Amygdala (tissue), 56 donors: ENCODE results near the gene CPLANE2.
"Not testable (repeated sequence)": the region's sequence is repeated elsewhere in the genome, so short reads cannot be mapped to it uniquely, and the experiment has no call there.

ENCODE experiments used
- DNase-seq, 56 donors: peaks; one replicate each; lab custom pipeline; 2025; lab: John Stamatoyannopoulos, UW

CPLANE2 gene

DNA sequence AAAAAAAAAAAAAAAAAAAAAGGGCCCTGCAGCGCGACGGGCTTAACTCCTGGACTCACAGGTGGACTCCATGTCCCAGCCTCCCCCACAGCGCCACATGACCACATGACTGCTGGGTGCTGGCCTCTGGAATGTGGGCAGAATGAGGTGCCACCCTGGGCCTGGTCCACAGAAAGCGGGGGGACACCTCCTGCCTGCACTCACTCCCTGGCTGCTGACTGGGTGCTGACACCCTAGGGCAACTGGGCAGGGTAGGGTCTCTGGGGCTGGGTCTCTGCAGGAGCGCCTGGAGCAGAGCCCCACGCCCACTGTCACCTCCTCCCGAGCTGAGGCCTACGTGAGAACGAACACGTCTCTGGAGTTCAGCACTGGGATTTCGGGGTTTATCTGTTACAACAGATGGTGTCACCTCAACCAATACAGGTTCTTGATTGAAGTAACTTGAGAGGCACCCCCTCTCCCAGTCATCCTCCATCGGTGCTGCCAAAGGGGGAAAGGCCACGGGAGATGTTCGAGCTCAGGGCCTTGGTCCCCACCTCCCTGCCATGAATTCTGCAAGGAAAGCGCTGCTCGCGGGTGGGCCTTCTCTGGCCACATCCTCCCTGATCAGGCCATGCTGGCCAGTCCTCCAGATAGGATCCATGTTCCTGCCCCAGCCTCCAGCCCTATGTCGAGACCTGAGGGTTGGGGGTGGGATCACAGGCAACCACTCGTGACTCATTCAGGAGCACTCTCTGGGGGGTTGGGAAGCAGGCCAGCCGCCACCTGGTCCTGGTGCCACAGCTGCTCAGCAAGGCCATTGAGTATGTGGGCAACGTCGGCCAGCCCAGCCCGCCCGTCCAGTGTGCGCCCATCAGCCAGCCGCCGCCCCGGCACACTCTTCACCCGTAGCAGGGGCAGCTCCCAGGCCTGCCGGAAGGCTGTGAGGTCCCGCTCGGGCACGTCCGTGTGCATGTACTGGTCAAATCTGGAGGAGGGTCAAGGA lies 5.4 kb downstream of the CPLANE2 start:
- peak in 1 of 56 donors; percentile 12 for DNase-seq

DNA sequence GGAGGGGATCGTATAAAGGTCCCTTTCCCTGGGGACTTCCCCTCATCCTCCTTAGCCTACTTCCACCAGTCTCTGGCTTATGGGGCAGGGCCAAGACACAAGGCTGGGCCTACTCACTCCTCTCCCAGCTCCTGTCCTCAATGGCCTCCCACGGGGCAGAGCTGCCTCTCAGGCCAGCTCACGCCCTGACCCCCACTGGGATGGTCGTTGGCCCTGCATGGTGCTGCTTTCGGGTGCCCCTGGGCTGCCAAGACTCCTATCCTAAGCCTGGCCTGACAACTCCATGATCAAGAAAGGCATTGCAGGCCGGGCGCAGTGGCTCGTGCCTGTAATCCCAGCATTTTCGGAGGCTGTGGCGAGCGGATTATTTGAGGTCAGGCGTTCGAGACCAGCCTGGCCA lies 6.2 kb downstream of the CPLANE2 start:
- no peak for DNase-seq

DNA sequence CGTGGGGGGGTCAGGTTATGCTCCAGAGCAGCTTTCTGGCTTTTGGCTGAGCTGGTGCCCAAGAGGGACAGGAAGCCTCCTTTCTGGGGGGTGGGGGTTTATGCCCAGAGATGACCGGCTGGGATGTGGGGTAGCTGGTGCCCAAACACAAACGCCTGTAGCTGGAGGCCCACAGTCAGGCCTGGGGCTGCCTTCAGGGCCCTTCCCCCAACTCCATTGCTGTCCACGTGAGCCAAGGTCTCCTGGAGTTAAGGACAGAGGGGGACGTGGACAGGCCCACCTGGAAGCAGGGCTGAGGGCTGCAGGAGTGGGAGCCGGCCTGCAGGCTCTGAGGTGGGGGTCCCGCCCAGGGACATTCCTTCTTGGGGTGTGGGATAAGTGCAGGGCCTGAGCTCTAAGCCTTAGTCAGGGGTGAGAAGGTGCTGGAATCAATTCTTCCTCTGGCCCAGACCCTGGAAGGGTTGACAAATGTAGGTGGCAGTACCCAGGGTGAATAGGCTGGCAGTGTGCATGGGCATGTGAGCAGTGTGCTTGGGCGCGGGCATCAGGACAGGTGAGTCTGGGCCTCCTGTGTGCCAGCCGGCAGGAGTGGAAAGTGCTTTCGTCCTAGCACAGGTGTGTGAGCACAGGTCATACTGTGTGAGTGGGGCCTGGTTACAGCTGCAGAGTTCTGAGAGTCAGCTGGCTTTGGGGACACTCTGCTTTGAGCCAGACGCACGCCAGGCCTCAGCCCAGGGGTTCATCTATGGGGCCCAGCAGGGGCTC lies 6.8 kb downstream of the CPLANE2 start:
- DNase-seq = no peak

GRCh38 chr1:16226490-16227179 lies 10.3 kb downstream of the CPLANE2 start:
- peak in 8 of 56 donors; percentile 6 to 43 (median 24) for DNase-seq

DNA sequence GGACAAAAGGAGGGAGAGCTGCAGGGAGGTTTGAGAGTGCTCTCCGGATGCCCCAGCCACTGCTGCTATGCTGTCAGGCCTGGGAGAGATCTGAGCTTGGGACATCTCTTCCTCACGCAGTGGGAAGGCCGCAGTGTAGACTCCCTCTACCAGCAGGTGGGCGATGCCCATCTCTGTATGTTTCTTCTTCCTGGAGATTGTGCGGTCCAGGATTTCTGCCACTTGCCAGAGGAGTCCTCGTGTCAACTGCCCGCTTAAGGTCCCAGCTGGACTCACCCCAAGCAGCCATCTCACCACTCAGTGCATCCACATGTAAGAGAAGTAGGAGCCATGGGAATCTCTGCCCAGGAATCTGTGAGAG lies 10.9 kb downstream of the CPLANE2 start:
- no peak for DNase-seq

DNA sequence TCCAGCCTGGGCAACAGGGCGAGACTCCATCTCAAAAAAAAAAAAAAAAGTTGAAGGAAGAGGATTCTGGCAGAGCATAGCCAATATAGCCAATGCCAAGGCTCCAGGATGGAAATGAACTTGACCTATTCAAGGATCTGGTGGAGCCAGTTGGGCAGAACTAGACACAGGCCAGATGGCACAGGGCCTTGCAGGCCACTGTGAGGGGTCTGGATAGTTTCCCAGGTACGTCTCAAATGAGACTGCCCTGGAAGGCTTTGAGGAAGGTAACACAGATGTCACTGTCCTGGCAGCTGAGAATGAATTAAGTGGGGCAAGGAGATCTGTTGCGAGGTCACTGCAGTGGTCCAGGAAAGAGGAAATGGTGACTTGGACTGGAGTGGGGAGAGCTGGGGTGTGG lies 12.5 kb downstream of the CPLANE2 start:
- DNase-seq = no peak

GRCh38 chr1:16222716-16223115 lies 14.3 kb downstream of the CPLANE2 start:
- not testable (repeated sequence) for DNase-seq

DNA sequence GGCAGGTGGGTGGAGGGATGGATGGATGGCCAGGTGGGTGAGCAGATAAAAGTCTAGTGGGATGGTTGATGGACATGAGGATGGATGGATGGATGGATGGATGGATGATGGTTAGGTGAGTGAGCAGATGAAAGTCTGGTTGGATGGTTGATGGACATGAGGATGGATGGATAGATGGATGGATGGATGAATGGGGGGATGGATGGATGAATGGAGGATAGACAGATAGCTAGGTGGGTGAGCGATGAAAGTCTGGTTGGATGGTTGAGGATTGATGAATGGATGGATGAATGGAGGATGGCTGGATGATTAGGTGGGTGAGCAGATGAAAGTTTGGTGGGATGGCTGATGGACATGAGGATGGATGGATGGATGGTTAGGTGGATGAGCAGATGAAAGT lies 15.5 kb downstream of the CPLANE2 start:
- no peak for DNase-seq

DNA sequence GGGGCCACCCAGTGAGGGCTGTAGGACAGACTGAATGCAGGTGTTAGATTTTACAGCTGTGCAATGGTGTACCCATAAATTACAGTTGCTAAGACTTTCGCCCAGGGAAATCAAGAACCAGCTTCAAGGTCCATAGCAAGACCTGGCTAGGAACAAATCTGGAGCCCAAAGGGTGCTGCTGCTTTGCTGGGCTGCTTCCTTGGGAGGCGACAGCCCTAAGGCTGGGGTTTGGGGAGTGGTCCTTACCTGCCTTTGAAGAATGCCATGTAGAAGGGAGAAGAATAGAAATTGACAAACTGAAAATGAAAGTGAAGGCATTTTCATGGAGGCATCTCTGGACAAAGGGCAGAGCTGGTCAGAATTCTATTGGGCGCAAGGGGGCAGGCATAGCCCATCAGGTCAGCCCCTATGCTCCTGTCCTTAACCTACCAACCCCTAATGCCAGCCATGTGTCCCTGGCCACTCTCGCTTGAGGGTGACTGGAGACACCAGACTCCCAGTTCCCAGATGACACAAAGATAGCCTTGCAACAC lies 16.9 kb downstream of the CPLANE2 start:
- DNase-seq = no peak

GRCh38 chr1:16218674-16219071 lies 18.3 kb downstream of the CPLANE2 start:
- no peak for DNase-seq

DNA sequence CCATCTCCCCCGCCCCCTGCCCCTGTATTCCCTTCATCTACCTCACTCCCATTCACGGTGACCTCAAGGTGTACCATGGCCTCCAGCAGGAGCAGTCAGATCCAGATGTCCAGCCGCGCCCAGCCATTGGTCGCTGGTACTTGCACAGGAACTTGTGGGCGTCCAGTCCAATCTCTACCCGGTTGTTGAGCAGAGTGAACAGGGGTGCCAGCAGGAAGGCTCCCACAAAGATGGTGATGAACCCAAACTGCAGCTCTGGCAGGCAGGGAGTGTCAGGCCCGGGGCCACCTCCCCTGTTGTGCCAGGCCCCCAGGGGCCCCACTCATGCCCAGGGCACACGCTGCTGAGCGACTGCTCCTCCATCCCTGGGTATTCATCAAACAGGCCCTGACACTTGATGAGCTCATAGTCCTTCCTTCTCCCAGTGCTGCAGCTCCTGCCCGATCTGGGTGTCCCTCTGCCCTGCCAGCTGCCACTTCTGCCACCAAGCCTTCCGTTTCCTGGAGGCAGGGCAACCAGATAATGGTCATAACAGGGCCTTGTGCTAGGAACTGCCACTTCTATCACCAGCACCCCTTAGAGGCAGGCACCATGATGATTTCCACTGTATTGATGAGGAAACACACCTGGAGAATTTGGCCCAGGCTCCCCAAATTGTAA lies 18.8 kb downstream of the CPLANE2 start:
- no peak for DNase-seq

- DNase-seq = peak in 55 of 56 donors; percentile 35 to 96 (median 84)
Measured at GRCh38 chr1:16217061-16217785, 19.8 kb downstream of the CPLANE2 start.

DNA sequence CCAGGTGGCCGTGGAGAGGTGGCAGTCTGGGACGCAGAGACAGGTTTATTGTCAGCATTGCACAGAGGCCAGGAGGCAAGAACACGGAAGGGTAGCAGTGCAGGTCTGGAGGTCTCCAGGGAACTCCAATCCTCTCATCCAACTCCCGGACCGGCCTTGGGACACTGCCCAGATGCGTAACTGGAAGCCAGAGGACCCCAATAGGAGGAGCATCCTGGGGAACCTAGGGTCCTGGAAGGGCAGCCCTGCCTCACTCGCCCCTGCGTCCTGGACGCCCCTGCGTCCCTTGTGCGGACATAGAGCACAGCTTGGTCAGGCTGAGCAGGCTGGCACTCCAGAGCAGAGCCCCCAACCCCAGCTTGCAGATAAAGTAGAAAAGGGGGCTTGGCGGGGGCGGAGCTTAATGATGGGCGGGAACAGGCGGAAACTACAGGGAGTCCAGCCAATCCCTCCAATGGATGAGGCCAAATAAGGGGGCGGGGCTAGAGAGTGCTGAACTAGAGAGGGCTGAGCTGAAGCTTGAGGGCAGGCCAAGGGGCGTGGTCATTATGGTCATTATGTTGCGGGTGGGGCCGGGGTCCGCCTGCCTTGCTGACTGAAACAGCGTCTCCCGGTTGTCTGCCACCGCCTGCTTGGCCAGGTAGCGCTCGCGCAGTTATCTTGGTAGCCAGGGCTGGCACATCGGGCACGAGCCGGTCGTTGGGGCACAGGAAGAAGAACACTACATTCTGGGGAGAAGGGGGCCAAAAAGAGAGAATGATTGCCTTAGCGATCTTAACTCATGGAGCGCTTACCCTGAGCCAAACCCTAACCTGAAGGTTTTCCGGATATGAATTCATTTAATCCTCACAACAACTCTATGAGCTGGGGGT lies 20.9 kb downstream of the CPLANE2 start:
- DNase-seq = peak in 38 of 56 donors; percentile 14 to 88 (median 50)

DNA sequence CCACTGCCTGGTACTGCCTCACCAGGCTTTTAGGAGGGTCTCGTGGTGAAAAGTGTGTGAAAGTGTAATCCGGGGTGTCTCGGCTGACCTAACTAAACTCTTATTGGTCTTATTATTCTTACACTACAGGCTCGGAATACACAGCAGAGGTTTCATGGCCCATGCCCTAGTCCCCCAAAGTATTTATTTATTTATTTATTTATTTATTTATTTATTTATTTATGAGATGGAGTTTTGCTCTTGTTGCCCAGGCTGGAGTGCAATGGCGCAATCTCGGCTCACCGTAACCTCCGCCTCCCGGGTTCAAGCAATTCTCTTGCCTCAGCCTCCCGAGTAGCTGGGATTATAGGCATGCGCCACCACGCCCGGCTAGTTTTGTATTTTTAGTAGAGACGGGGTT lies 21.7 kb downstream of the CPLANE2 start:
- not testable (repeated sequence) for DNase-seq

GRCh38 chr1:16213544-16213943 lies 23.4 kb downstream of the CPLANE2 start:
- not testable (repeated sequence) for DNase-seq

- DNase-seq = no peak
Measured at GRCh38 chr1:16213013-16213412, 24.0 kb downstream of the CPLANE2 start.

- DNase-seq = peak in 1 of 56 donors; percentile 41
Measured at GRCh38 chr1:16212251-16212961, 24.6 kb downstream of the CPLANE2 start, which contains the start of gene ARHGEF19. Gene ARHGEF19 (minus strand): TSS chr1:16212652. CDS start chr1:16209054, 3,598 bp downstream.

DNA sequence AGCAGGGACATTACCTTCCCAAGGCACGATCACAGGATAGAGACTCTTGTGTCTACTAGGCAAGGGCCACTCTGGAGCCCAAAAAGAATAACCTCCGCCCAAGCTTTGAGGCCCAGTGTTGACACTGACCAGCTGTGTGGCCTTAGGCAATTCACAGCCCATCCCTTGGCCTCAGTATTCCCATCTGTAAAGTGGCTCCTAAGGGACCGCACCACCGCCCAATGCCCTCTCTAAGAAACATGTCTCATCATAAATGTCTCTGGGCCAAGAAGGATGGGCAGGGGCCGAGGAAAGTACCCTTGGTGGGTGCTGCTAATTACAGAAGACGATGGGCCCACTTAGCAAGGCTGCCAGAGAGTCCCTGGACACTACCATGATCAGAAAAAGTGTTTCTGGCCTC lies 25.2 kb downstream of the CPLANE2 start:
- no peak for DNase-seq
